ENCODE measurements around the gene BABAM2.

BABAM2 gene

DNA sequence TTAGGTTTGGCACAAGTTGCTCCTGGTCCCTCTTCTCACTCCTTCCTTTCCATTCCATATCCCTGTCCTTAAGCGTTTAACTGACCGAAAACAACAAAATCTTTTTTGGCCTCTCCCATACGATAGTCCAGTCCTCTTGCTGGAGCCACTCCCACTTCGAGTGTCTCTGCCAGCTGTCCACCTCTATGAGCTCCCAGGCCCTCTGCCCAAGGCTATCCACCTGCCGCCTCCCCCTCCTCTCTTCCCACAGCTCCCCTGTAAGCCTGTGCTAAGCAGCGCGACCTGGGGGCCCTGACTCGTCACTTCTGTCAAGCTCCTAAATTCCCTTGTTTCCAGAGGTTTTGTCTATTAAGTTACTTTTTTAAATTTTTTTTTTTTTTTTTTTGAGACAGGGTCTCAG is 455.1 kb downstream of the BABAM2 start:
- intact Hi-C loops (cut with DNase I): no loop called here
- DNase-seq: peak in 2 of 10 donors; percentile 30 to 78

GRCh38 chr2:28346587-28346986 is 456.1 kb downstream of the BABAM2 start:
- DNase-seq: peak in 2 of 10 donors; percentile 54 to 75
- intact Hi-C loops (cut with DNase I): no loop called here

DNA sequence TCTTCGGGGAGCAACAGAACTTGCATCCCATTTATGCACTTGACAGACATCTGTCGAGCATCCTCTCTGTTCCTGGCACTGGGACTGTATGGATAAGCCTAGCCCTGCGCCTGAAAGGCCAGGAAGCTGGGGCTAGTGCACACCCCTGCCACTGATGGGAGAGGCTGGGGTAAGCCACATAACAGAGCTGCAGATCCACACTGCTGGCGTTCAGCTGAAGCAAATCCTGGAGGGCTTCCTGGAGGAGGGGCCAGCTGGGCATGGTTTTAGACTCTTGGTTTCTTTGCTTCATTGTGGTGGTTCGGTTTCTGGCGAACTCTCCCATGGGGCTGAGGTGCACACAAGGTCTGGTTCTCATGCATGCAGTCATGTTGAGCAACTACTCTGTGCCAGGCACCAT is 456.7 kb downstream of the BABAM2 start:
- DNase-seq: peak in 2 of 10 donors; percentile 37 to 74
- intact Hi-C loops (cut with DNase I): no loop called here

DNA sequence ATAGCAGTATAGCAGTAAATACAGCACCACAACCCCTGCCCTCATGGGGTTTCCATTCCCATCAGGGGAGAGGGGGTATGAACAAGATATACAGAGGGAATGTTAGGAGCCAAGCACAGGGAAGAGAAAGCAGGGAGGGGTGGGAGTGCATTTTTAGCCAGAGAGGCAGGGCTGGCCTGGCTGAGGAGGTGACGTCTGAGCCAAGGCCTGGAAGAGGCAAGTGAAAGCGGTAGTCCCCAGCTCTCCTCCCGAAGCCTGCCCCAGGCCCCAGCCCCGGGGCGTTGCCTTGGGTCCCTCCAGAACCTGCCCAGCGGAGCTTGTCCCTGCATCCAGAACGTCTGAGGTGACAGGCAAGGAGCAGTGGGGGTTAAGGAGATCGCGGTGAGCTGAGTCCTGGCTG is 457.1 kb downstream of the BABAM2 start:
- peak in 2 of 10 donors; percentile 43 to 65 for DNase-seq
- intact Hi-C loops (cut with DNase I): no loop called here

- DNase-seq: peak in 3 of 10 donors; percentile 57 to 70 (median 64)
These were observed 457.6 kb downstream of the BABAM2 start for GRCh38 chr2:28348149-28348567.

DNA sequence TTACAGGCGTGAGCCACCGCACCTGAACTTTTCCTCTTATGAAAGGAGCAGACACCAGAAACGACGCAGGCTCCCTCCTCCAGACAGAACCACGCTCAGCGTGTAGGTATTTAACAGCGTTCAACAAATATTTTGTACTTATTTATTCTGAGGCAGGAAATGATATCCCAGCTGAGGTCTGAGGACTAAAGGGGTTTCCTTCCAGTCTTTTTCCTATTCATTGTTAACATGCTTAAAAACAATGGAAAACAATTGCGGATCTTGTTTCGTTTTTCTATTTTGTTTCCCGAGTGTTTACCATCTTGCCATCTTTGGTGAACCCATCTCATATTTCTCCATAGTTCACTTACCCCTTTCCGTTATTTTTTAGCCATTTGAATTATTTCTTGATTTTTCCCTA is 458.4 kb downstream of the BABAM2 start:
- peak in 2 of 10 donors; percentile 15 to 31 for DNase-seq
- intact Hi-C loops (cut with DNase I): no loop called here

More at GRCh38 chr2:28348149-28348567, 457.6 kb downstream of the BABAM2 start:
- intact Hi-C loops (cut with DNase I): no loop called here

DNA sequence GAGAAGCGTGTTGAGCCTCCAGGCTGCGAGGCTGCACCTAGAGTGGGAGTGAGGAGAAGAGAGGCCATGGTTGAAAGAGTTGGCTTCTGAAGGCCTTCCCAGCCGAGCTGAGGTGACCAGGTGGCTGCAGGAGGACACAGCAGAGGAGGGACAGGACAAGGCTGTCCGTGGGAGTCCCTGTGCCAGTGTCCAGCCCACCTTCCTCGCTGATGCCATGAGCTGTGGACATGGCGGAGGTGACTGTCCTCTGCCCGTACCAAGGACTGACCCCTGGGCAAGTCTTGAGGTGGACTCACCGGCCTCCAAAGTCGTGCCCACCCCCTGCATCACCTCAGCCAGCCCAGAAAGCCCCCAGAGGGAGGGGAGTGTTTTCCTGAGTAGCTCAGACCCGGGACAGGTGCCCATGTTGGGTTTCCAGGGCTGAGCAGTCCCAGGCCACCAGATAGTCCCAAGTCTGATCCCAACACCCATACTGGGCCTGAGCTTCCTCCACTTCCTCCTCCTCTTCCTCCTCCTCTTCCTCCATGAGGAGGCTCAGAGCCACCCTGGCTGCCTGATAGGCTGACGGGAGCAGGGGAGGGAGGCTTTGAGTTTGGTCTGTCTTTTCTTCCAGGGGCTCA is 459.1 kb downstream of the BABAM2 start:
- peak in 3 of 10 donors; percentile 45 to 62 (median 49) for DNase-seq
- intact Hi-C loops (cut with DNase I): no loop called here

DNA sequence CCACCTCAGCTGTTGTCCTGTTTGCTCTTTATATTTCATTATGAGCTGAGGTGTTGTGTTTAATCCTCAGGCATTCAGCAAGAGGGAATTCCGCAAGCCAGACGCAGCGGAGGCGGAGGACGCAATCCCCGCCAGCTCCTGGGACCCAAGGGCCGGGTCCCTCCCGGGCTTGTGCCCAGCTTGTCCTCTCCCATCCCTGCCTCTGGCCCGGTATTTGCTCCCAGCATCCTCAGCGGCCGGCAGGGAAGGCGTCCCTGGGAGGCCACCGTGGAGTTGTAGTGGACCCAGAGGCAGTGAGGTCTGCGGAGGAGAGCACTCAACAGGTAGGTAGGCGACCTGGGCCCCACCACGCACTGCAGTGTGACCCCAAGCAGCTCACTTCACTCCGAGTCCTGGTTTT is 459.7 kb downstream of the BABAM2 start:
- peak in 3 of 10 donors; percentile 54 to 61 (median 61) for DNase-seq
- intact Hi-C loops (cut with DNase I): no loop called here

GRCh38 chr2:28350791-28351285 is 460.3 kb downstream of the BABAM2 start:
- intact Hi-C loops (cut with DNase I): no loop called here
- peak in 3 of 10 donors; percentile 35 to 57 (median 37) for DNase-seq

- intact Hi-C loops (cut with DNase I): no loop called here
- DNase-seq: no peak
These were observed 461.1 kb downstream of the BABAM2 start for GRCh38 chr2:28351621-28352020.

DNA sequence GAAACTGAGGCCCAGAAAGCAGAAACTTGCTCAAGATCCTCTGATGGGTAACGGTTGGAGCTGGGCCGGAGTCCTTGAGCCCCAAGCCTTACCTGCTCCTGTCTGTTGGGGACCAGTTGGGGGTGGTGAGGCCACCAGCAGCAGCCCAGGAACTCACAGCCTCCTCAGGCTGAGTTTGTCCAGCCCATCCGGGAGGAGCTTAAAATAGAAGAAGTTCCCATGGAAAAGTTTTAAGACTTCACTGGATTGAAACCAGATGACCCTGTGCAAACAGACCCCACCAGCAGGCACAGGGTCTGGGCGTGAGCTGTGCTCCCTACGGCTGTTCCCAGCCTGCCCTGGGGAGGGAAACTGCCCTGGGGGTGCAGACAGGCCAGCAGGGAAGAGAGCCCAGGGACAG is 461.6 kb downstream of the BABAM2 start:
- DNase-seq: peak in 3 of 10 donors; percentile 20 to 60 (median 35)
- intact Hi-C loops (cut with DNase I): no loop called here

DNA sequence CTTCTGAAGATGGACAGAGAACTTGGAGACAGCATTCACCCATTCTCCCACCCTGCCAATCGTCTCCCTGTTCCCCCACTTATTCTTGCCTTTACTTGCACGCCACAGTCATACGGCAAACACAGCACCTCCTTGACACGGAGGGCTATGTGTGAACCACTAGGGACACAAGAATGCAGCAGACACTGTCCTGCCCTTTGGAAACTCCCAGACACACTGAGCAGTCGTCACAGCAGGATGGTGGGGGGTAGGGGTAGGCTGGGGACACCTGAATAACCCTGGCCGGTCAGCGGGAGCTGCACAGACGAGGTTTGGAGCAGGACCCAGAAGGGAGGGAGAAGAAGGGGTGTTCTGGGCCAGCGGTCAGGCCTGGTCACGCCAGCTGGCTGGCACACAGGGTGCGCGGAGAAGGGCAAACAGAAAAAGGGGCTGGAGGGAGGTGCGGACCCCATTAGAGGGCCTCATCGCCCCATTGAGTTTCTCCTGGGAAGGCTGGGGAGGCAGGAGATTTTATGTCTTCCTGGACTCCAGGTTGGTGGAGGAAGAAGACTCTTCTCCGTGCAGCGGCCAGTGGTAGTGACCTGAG is 462.2 kb downstream of the BABAM2 start:
- intact Hi-C loops (cut with DNase I): no loop called here
- peak in 3 of 10 donors; percentile 14 to 74 (median 65) for DNase-seq

- intact Hi-C loops (cut with DNase I): no loop called here
These were observed 464.5 kb downstream of the BABAM2 start for GRCh38 chr2:28354920-28355520.

GRCh38 chr2:28355521-28356094 is 465.1 kb downstream of the BABAM2 start:
- intact Hi-C loops (cut with DNase I): no loop called here
- DNase-seq: peak in 3 of 10 donors; percentile 42 to 81 (median 74)

More at GRCh38 chr2:28354920-28355520, 464.5 kb downstream of the BABAM2 start:
- DNase-seq: peak in 3 of 10 donors; percentile 48 to 61 (median 57)

DNA sequence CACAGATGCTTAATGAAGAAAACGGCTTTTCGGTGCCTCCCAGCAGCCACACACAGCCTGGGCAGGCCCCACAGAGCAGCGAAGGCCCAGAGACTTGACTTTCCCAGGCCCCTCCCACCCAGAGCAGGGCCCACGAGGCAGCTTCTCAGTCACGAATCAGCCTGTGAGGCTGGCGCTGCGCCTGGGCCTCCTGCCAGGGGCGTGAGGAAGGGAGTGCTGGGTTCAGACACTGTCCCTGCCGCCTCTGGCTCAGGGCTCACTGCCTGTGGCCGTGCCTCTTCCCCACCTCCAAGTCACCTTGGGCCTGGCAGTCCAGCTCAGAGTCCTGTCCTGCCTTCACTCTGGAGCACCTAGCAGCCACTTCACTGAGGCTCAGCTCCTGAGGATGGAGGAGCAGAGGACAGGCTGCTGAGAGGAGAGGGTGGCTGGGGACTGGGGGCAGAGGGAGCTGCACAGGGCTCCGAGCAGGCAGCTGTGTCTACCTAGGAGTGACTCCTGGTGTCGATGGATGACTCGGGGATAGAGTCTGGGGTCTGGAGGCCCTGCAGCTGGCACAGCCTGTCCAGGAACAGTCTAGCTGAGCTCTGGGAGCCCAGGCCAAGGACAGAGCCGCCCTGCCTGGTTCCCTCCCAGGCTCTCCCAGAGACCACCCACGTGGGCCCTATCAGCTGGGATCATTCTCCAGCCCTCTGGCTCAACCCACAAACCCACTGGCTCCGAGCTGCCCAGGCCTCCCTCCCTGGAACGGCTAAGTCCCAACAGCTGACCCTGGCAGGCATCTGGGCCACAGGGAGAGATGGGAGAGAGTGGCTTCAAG is 465.8 kb downstream of the BABAM2 start:
- intact Hi-C loops (cut with DNase I): no loop called here
- DNase-seq: peak in 9 of 10 donors; percentile 46 to 96 (median 67)

- intact Hi-C loops (cut with DNase I): no loop called here
- DNase-seq: no peak
These were observed 466.5 kb downstream of the BABAM2 start for GRCh38 chr2:28357055-28357454.

DNA sequence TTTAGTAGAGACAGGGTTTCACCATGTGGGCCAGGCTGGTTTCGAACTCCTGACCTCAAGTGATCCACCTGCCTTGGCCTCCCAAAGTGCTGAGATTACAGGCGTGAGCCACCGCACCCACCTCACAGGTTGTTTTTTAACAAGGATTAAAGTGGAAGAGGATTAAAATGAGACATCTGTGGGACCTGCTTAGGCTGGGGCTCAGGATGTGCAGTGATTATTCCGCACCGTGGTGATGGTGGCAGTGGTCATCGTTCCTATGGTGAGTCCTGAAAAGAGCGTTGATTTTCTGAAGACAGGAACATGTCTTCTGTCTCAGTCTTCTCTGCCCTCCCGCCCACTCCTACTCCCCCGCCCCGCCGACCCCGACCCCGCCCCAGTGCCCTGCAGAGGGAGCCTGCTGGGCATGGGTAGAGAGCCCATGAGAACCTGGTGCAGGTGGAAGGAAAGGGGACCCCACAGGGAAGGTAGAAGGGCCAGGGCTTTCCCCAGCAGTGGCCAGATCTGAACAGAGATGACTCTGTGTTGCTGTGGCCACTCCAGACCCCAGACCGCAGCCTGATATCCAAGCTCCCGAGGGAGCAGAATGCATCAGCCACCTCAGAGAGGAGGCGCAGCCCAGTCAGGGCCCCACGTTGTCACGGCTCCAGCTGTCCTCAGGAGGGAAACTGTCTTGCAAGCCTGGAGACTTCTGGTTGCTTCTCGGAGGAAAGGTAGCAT is 467.6 kb downstream of the BABAM2 start:
- intact Hi-C loops (cut with DNase I): no loop called here
- DNase-seq: no peak

GRCh38 chr2:28358668-28359201 is 468.2 kb downstream of the BABAM2 start:
- intact Hi-C loops (cut with DNase I): no loop called here

More at GRCh38 chr2:28358668-28359201, 468.2 kb downstream of the BABAM2 start:
- no peak for DNase-seq
